ENCODE data around the gene CXCL17. TPM values are rescaled to one million over a fixed set of nuclear protein-coding genes. Genes with fewer than 3 reads are reported as not detected.

Gene CXCL17
- total RNA-seq, 2 experiments from 2014 or later = not detected

GRCh38 chr19:42410371-42410770, 32.4 kb downstream of the CXCL17 start:
- Histone ChIP-seq H3K4me3 (ENCODE audit: low read depth, low read length, poor library complexity, severe bottlenecking) (no peak overlapping the region), H2AFZ (ENCODE audit: low read length) (no peak overlapping the region), H3K36me3 (ENCODE audit: insufficient read depth, low read length) (peaks cover 59% of the 10 kb centered on the region), H3K9me2 (ENCODE audit: insufficient read depth, low read length) (no peaks in the 10 kb centered on the region), H3K27ac (ENCODE audit: low read depth, low read length, poor library complexity, severe bottlenecking) (no peak overlapping the region), H4K20me1 (ENCODE audit: insufficient read depth, low read length) (no peaks in the 10 kb centered on the region), H3K9me3 (ENCODE audit: low read length) (no peaks in the 10 kb centered on the region), H3K4me1 (ENCODE audit: insufficient read depth, low read length, poor library complexity, severe bottlenecking) (no peaks in the 10 kb centered on the region), H3K79me2 (ENCODE audit: insufficient read depth, low read depth, low read length) (no peaks in the 10 kb centered on the region), H3K4me2 (ENCODE audit: low read length) (no peak overlapping the region)
- no TSS peak for BruUV-seq (replicated peaks)
- no peak for DNase-seq (ENCODE audit: low spot score)
- intact Hi-C loops (cut with micrococcal nuclease; ENCODE audit: unreplicated experiment) = no loop called here
- TF ChIP-seq CTCF (conservative IDR thresholded peaks at IDR 0.05; ENCODE audit: low read length) (no peak), EZH2phosphoT487 (IDR thresholded peaks at IDR 0.05; ENCODE audit: borderline replicate concordance, low read depth, low read length) (no peak)
- ChIA-PET CTCF (ENCODE audit: unreplicated experiment) (no interaction called here), POLR2A (no interaction called here)

- POLR2A ChIA-PET = no interaction called here
- intact Hi-C loops (cut with micrococcal nuclease; ENCODE audit: unreplicated experiment) = no loop called here
- H3K4me3 ChIP-seq (ENCODE audit: low read depth, low read length, poor library complexity, severe bottlenecking) = no peak overlapping the region
- CTCF ChIA-PET (ENCODE audit: unreplicated experiment) = no interaction called here
- no peak overlapping the region for H3K4me2 ChIP-seq (ENCODE audit: low read length)
- H3K79me2 ChIP-seq (ENCODE audit: insufficient read depth, low read depth, low read length) = no peaks in the 10 kb centered on the region
- BruUV-seq (replicated peaks) = no TSS peak
- H3K36me3 ChIP-seq (ENCODE audit: insufficient read depth, low read length) = peaks cover 62% of the 10 kb centered on the region
- no peaks in the 10 kb centered on the region for H3K4me1 ChIP-seq (ENCODE audit: insufficient read depth, low read length, poor library complexity, severe bottlenecking)
- no peak overlapping the region for H2AFZ ChIP-seq (ENCODE audit: low read length)
- DNase-seq (ENCODE audit: low spot score) = no peak
- H3K9me3 ChIP-seq (ENCODE audit: low read length) = no peaks in the 10 kb centered on the region
- no peak overlapping the region for H3K27ac ChIP-seq (ENCODE audit: low read depth, low read length, poor library complexity, severe bottlenecking)
- no peaks in the 10 kb centered on the region for H3K9me2 ChIP-seq (ENCODE audit: insufficient read depth, low read length)
- no peaks in the 10 kb centered on the region for H4K20me1 ChIP-seq (ENCODE audit: insufficient read depth, low read length)
- no peak for TF ChIP-seq CTCF (conservative IDR thresholded peaks at IDR 0.05; ENCODE audit: low read length)
These were observed 33.3 kb downstream of the CXCL17 start for GRCh38 chr19:42409477-42409876.

GRCh38 chr19:42407816-42408175, 35.0 kb downstream of the CXCL17 start:
- Histone ChIP-seq H2AFZ (ENCODE audit: low read length) (no peak overlapping the region), H3K36me3 (ENCODE audit: insufficient read depth, low read length) (peaks cover 59% of the 10 kb centered on the region), H4K20me1 (ENCODE audit: insufficient read depth, low read length) (no peaks in the 10 kb centered on the region), H3K9me3 (ENCODE audit: low read length) (no peaks in the 10 kb centered on the region), H3K4me3 (ENCODE audit: low read depth, low read length, poor library complexity, severe bottlenecking) (no peak overlapping the region), H3K4me2 (ENCODE audit: low read length) (no peak overlapping the region), H3K27ac (ENCODE audit: low read depth, low read length, poor library complexity, severe bottlenecking) (no peak overlapping the region), H3K4me1 (ENCODE audit: insufficient read depth, low read length, poor library complexity, severe bottlenecking) (no peaks in the 10 kb centered on the region), H3K79me2 (ENCODE audit: insufficient read depth, low read depth, low read length) (no peaks in the 10 kb centered on the region), H3K9me2 (ENCODE audit: insufficient read depth, low read length) (no peaks in the 10 kb centered on the region)
- no TSS peak for BruUV-seq (replicated peaks)
- TF ChIP-seq EZH2phosphoT487 (IDR thresholded peaks at IDR 0.05; ENCODE audit: borderline replicate concordance, low read depth, low read length) = no peak
- no peak for TF ChIP-seq CTCF (conservative IDR thresholded peaks at IDR 0.05; ENCODE audit: low read length)
- ChIA-PET POLR2A (no interaction called here), CTCF (ENCODE audit: unreplicated experiment) (no interaction called here)
- intact Hi-C loops (cut with micrococcal nuclease; ENCODE audit: unreplicated experiment) = no loop called here
- no peak for DNase-seq (ENCODE audit: low spot score)
